HK-2 (cell line): Measurements from ENCODE around the gene CLDN4.
"Not testable (repeated sequence)": the region's sequence is repeated elsewhere in the genome, so short reads cannot be mapped to it uniquely, and the experiment has no call there.

Experiments used
- DNase-seq: peaks from one replicate; pipeline ENCODE4 v3.0.0-alpha.2; 2018; ENCODE audit not compliant: unreplicated experiment

The CLDN4 gene

DNA sequence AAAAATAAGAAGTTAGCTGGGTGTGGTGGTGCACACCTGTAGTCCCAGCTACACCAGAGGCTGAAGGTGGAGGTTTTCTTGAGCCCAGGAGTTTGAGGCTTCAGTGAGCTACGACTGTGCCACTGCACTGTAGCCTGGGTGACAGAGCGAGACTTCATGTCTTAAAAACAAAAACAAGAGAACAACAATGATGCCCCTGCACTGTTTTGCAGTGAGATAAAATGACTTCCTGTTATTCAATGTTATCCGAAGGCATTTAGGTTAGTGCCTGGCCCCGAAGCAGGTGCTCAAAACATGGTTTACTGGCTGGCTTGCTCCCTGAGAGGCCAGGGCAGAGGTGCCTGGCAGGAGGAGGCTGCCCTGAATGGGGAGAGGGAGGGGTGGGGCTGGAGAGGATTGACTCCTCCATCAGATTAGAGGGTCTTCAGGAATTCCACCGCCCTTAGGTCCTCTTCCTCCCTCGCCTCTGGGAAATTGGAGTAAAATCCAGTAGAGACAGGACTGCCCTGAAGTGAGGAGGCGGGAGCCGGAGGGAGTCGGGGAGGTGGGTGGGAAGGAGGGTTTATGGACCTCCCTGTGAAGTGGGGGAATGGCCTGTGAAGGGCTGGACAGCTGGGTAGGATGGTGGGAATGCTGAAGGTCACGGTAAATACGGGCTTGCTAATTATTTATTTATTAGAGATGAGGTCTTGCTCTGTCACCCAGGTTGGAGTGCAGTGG, 6.8 kb upstream of the CLDN4 start:
- no peak for DNase-seq

- no peak for DNase-seq
Measured at GRCh38 chr7:73824986-73825385, 5.8 kb upstream of the CLDN4 start.

- no peak for DNase-seq
Measured at GRCh38 chr7:73827567-73828106, 3.2 kb upstream of the CLDN4 start.

DNA sequence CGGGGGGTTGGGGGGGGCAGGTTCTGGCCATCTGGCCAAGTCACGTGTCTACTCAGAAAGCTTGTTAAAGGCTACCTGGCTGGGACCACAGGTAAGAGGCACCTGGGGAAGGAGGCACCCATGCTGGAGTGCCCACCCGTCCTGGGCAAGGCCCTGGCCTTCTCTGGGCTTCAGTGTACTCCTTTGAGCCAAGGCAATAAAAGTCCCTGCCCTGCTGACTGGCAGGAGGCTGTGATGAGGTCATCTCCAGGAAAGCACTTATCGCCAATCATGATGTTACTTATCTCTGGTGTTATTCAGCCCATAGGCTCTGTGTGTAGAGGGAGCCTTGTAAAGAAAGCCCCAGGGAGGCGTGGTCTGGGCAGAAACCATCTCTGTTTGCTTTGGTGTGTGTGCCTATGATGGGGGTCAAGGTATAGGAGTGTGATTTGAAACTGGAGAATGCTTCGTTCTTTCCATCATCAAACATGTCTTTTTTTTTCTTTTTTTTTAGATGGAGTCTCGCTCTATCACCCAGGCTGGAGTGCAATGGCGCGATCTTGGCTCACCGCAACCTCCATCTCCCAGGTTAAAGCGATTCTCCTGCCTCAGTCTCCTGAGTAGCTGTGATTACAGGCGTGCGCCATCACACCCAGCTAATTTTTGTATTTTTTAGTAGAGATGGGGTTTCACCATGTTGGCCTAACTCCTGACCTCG, 2.5 kb upstream of the CLDN4 start:
- peak; percentile 85 for DNase-seq

DNA sequence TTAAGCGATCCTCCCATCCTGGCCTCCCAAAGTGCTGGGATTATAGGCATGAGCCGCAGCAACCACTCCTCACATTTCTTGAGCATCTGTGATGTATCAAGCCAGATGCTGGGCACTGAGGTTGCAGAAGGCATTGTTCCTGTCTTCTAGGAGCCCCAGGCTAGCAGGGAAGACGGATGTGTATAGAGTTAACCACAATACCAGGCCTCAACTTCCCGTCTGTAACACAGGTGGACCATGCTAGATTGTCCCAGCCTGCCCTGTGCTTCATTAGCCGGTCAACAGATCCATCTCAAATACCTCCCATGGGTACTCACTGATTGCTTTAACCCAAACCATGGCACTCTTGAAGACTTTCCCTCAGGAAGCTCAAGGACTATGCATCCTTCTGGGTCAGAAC, 1.8 kb upstream of the CLDN4 start:
- no peak for DNase-seq

- no peak for DNase-seq
Measured at GRCh38 chr7:73829505-73829904, 1.3 kb upstream of the CLDN4 start.

DNA sequence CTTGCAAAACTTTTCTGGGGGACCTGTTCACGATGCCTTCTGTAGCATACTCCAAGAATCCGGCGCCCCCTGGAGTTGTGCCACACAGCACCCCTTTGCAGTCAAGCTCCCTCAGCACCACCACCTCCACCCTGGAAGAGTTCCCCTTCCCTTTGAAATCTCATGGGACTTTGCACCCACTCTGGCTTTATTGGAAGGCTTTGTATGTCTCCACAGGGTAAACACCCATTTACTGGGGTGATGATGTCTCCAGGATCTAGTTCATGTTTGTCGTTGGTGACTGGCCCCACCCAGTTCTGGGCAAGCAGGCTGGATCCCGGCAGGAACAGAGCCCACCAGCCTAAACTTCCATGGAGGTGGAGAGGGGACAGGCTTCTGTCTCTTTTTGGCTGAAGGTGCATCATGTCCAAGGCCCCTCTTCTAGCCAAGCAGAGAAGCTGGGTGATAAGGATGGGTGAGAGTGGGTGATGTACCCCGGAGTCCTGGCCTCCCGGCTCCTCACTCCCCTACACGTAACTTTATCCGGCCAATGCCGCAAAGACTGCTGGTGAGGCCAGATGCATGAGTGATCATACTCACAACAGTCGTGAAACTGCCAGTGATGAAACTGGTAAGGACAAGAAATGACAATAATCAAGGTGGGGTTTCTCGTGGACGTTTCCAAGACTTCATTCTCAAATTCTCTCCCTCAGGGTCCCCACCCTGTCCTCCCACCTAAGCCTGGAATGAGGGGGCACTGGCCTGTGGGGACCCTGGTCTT, 695 bp upstream of the CLDN4 start:
- no peak for DNase-seq

- peak; percentile 57 for DNase-seq
Measured at GRCh38 chr7:73831584-73831833, 713 bp downstream of the CLDN4 start.

GRCh38 chr7:73831834-73832651, 1.2 kb downstream of the CLDN4 start:
- peak; percentile 35 for DNase-seq

DNA sequence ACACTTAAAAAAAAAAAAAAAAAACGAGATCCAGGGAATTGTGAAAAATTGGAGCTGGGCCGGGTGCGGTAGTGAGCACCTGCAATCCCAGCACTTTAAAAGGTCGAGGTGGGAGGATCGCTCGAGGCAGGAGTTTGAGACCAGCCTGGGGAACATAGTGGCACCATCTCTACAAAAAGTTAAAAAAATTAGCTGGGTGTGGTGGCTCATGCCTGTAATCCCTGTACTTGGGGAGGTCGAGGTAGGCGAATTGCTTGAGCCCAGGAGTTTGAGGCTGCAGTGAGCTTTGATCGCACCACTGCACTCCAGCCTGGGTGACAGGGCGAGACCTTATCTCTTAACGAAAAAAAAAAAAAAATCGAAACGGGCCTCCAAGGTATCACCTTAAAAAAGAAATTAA, 2.0 kb downstream of the CLDN4 start:
- DNase-seq = no peak

DNA sequence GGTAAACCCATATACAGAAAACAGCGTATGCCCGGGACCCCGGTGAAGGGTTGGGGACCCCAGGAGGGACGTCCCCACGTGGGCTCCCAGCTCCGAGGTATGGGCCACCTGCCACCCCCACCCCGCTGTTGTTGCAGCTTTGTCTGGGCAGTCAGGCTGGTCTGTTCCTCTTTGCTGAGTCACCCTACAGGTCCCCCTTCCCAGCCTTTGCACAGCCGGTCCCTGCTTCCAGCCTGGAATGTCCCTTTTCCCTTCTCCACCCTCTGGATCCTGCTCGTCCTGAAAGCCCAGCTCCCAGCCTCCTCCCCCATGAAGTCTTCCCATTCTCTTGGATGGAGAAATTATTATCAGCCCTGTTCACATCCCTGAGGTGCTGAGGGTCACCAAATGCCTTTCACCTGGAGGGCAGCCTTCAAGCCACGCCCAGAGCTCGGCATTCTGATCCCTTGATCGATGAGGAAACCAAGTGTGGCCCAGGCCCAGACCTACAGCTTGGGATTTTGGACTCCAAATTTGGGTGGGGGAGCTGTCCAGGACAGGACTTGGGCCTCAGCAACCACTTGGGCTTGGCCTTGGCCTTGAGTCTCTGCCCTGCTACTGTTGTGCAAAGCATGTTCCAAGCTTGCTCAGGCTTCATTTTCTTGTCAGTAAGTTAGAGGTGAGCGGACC, 2.6 kb downstream of the CLDN4 start:
- no peak for DNase-seq

DNA sequence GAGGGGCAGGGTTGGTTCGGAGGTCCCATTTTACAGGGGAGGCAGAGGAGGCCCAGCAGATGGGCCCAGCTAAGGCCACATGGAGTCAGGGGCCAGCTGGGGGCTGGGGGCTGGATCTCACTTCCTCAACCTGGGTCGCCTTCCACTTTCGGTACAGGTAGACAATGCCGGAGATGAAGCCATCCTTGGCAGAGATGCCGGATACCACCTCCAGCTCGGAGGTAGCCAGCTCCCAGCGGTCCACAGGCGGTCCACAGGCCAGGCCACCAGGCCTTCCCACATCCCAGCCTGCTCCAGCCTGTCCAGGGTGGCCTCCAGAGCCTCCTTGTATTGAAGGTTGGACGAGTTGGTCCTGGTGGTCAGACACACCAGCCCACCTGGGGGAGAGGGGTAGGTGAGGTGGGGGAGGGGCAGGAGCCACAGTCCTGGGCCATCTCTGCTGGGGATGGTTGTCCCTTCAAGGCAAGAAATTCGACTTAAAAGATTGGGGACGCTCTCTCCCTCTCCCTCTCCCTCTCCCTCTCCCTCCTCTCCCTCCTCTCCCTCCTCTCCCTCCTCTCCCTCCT, 3.9 kb downstream of the CLDN4 start:
- DNase-seq = no peak

DNA sequence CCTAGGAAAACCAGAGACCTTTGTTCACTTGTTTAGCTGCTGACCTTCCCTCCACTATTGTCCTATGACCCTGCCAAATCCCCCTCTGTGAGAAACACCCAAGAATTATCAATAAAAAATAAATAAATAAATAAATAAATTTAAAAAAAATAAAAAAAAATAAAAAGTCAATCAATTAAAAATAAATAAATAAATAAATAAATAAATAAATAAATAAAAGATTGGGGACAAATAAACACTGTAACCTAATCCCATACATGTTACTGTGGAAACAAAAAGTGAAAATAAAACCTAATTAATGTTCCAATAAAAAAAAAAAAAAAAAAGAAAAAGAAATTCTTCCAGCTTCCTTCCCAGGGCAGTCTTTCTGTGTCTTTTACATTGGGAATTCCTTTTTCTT, 6.4 kb downstream of the CLDN4 start:
- DNase-seq = not testable (repeated sequence)

DNA sequence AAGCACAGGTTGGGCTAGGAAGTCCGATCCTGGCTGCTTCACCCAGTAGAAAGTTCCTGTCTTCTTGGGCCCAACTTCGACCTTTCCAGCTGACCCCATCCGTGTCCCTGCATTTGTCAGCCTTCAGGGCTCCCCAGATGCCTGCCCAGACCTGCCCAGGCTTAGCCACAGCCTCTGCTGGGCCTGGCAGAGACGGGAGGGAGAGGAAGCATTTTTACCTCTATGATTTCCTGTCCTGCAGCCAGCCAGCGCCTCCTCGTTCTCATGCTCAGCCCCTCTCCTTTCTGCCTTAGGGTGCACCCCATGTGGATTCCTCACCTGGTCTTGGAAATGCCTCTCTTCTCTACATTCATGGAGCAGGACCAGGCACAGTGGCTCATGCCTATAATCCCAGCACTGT, 7.8 kb downstream of the CLDN4 start:
- DNase-seq = no peak

- no peak for DNase-seq
Measured at GRCh38 chr7:73839290-73839689, 8.5 kb downstream of the CLDN4 start.

DNA sequence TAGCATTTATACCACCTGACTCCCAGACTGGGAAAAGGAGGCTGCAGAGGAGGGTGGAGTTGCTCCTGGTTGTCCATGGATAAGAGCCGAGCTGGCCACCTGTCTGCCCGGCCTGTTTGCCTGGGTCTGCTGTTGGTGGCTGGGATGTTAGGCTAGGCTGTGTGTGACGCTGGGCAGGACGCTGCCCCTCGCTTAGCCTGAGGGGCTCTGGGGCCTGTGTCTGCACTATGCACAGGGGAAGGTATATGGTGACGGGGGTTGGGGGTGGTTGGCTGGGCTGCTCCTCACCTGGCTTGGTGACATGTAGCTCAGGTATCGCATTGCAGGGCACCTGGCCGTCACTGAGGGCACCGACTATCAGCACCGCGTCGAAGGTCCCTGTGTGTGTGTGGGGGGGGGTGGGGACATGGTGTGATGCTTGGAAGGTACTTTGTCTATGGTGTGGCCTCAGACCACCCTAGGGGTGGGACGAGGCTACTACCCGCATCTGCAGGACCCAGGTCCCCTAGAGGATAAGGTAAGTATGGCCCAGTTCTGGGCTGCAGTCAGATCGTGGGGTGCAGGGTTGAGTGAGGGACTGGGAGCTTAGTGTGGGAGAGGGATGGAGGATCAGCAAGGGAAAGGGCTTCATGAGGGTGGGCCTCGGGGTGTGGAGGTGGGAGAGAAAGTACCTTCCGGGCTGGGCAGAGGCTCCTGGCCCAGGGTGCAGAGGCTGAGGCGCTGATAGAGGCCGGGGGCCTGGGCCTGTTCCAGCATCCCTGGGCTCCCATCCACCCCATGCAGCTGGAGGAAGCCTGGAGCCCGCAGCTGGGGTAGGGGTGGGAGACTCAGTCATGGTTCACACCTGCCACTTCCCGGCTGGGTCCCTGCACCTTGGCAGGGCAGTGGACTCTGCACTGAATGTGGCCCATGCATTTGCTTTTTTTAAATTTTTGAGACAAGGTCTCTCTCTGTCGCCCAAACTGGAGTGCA, 9.2 kb downstream of the CLDN4 start:
- DNase-seq = no peak

DNA sequence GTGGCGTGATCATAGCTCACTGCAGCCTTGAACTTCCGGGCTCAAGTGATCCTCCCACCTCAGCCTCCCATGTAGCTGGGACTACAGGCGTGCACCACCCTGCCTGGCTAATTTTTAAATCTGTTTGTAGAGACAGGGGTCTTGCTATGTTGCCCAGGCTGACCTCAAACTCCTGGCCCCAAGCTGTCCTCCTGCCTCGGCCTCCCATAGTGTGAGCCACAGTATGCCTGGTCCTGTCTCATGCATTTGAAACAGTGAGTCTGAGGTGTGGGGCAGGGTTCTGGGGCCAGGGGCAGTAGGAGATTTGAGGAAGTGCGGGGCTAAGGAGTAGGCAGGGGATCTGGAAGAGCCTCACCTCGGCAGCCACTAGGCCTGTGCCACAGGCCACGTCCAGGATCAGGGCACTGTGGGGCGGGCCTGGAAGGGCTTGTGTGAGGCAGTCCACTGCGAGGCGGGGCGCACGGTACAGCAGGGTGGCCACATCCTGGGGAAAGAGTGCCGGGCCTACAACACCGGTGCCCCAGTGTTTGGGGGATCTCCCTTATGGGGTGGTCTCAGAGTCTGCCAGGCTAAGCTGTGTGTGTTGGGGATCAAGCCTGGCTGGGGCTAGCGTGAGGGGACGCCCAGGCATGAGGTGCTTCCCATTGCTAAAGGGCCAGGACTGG, 10.1 kb downstream of the CLDN4 start:
- DNase-seq = no peak

- DNase-seq = no peak
Measured at GRCh38 chr7:73841689-73842066, 10.9 kb downstream of the CLDN4 start.
